HEK293 (cell line): Measurements from ENCODE around the gene INTS6.

Experiments
- CTCF ChIA-PET: fragments of 350-600 bp; formaldehyde crosslinking; extraction: SDS; loops from one replicate; lab custom pipeline; 2021; ENCODE audit warnings: antibody characterized with exemption; lab: Yijun Ruan, JAX
- POLR2A ChIA-PET: fragments of 300-600 bp; formaldehyde crosslinking; extraction: SDS; loops from one replicate; lab custom pipeline; 2020; ENCODE audit warnings: antibody characterized with exemption, inconsistent platforms; lab: Yijun Ruan, JAX
- H3K27ac ChIP-seq: fragments of 200-500 bp; sonication (Bioruptor generic); 2 replicates; pipeline ENCODE4 v1.5.1; 2014; ENCODE audit warnings: low read depth, low read length, control low read depth, inconsistent platforms; ENCODE audit errors: extremely low read depth
- H3K36me3 ChIP-seq, 2 experiments: fragments of 200-500 bp in 1 of 2; sonication (Bioruptor generic) in 1 of 2; 1 replicate in 1 of 2; 2 replicates in 1 of 2; pipeline ENCODE4 v1.5.1; 2014 to 2017; ENCODE audit warnings: inconsistent platforms in 2 of 2, low read length in 2 of 2; ENCODE audit not compliant: control insufficient read depth in 2 of 2, insufficient read depth in 1 of 2
- H3K4me1 ChIP-seq: fragments of 200-500 bp; sonication (Bioruptor generic); 2 replicates; pipeline ENCODE4 v1.5.1; 2014; ENCODE audit warnings: mild to moderate bottlenecking, low read length, inconsistent platforms; ENCODE audit not compliant: control insufficient read depth, insufficient read depth
- H3K4me3 ChIP-seq: 2 replicates; pipeline ENCODE4 v1.5.1; 2011; ENCODE audit warnings: low read depth, mild to moderate bottlenecking, control low read depth, low read length, moderate library complexity
- H3K9me3 ChIP-seq: fragments of 200-500 bp; sonication (Bioruptor generic); 2 replicates; pipeline ENCODE4 v1.5.1; 2014; ENCODE audit warnings: low read depth, low read length, inconsistent platforms; ENCODE audit not compliant: control insufficient read depth, insufficient read depth
- AEBP2 ChIP-seq: fragments of 450-650 bp; formaldehyde crosslinking; IDR thresholded peaks from 2 replicates; pipeline ENCODE4 v1.5.1; 2016; ENCODE audit warnings: missing biosample characterization, missing genetic modification characterization, borderline replicate concordance
- CTCF ChIP-seq: fragments of 450-650 bp; formaldehyde crosslinking; IDR thresholded peaks from 2 replicates; pipeline ENCODE4 v1.5.1; 2016; ENCODE audit warnings: missing biosample characterization, missing genetic modification characterization
- ELK4 ChIP-seq: IDR thresholded peaks from 2 replicates; pipeline ENCODE4 v1.6.1; 2011; ENCODE audit warnings: mild to moderate bottlenecking, low read depth, low read length, borderline replicate concordance
- GLI4 ChIP-seq: fragments of 450-650 bp; formaldehyde crosslinking; IDR thresholded peaks from 2 replicates; pipeline ENCODE4 v1.5.1; 2016; ENCODE audit warnings: missing biosample characterization, missing genetic modification characterization
- GLIS1 ChIP-seq: fragments of 450-650 bp; formaldehyde crosslinking; IDR thresholded peaks from 2 replicates; pipeline ENCODE4 v1.5.1; 2016; ENCODE audit warnings: missing biosample characterization, missing genetic modification characterization
- INSM2 ChIP-seq: fragments of 450-650 bp; formaldehyde crosslinking; IDR thresholded peaks from 2 replicates; pipeline ENCODE4 v1.5.1; 2016; ENCODE audit warnings: missing biosample characterization, missing genetic modification characterization
- OVOL3 ChIP-seq: fragments of 450-650 bp; formaldehyde crosslinking; IDR thresholded peaks from 2 replicates; pipeline ENCODE4 v1.5.1; 2016; ENCODE audit warnings: missing biosample characterization, missing genetic modification characterization
- PRDM10 ChIP-seq: fragments of 450-650 bp; formaldehyde crosslinking; IDR thresholded peaks from 2 replicates; pipeline ENCODE4 v1.5.1; 2016; ENCODE audit warnings: missing biosample characterization, missing genetic modification characterization
- ZBTB6 ChIP-seq: fragments of 450-650 bp; formaldehyde crosslinking; IDR thresholded peaks from 2 replicates; pipeline ENCODE4 v1.5.1; 2017; ENCODE audit warnings: missing biosample characterization, missing genetic modification characterization
- ZBTB8A ChIP-seq: fragments of 450-650 bp; formaldehyde crosslinking; IDR thresholded peaks from 2 replicates; pipeline ENCODE4 v1.5.1; 2016; ENCODE audit warnings: missing biosample characterization, missing genetic modification characterization
- ZNF10 ChIP-seq: fragments of 450-650 bp; formaldehyde crosslinking; IDR thresholded peaks from 2 replicates; pipeline ENCODE4 v1.5.1; 2017; ENCODE audit warnings: missing biosample characterization, missing genetic modification characterization
- ZNF148 ChIP-seq: fragments of 450-650 bp; formaldehyde crosslinking; IDR thresholded peaks from 2 replicates; pipeline ENCODE4 v1.5.0; 2017; ENCODE audit warnings: missing biosample characterization, missing genetic modification characterization, borderline replicate concordance
- ZNF214 ChIP-seq: fragments of 450-650 bp; formaldehyde crosslinking; IDR thresholded peaks from 2 replicates; pipeline ENCODE4 v1.5.1; 2017; ENCODE audit warnings: missing biosample characterization, mild to moderate bottlenecking, missing genetic modification characterization, borderline replicate concordance
- ZNF24 ChIP-seq: fragments of 450-650 bp; formaldehyde crosslinking; IDR thresholded peaks from 2 replicates; pipeline ENCODE4 v1.5.1; 2016; ENCODE audit warnings: missing biosample characterization, missing genetic modification characterization
- ZNF311 ChIP-seq: fragments of 450-650 bp; formaldehyde crosslinking; IDR thresholded peaks from 2 replicates; pipeline ENCODE4 v1.5.1; 2017; ENCODE audit warnings: missing biosample characterization, missing genetic modification characterization, borderline replicate concordance
- ZNF433 ChIP-seq: fragments of 450-650 bp; formaldehyde crosslinking; IDR thresholded peaks from 2 replicates; pipeline ENCODE4 v1.5.1; 2016; ENCODE audit warnings: missing biosample characterization, missing genetic modification characterization, low read depth
- ZNF510 ChIP-seq: fragments of 450-650 bp; formaldehyde crosslinking; IDR thresholded peaks from 2 replicates; pipeline ENCODE4 v1.5.1; 2018; ENCODE audit warnings: mild to moderate bottlenecking, missing genetic modification characterization, missing biosample characterization; ENCODE audit not compliant: insufficient replicate concordance
- ZNF549 ChIP-seq: fragments of 450-650 bp; IDR thresholded peaks from 2 replicates; pipeline ENCODE4 v1.5.1; 2018; ENCODE audit warnings: missing biosample characterization, missing genetic modification characterization, mild to moderate bottlenecking, inconsistent platforms, moderate library complexity
- ZNF626 ChIP-seq: fragments of 450-650 bp; sonication (Bioruptor Pico); formaldehyde crosslinking; IDR thresholded peaks from 2 replicates; pipeline ENCODE4 v1.5.1; 2018; ENCODE audit warnings: missing biosample characterization, missing genetic modification characterization, inconsistent platforms
- ZNF785 ChIP-seq: fragments of 450-650 bp; formaldehyde crosslinking; IDR thresholded peaks from 2 replicates; pipeline ENCODE4 v1.5.1; 2016; ENCODE audit warnings: missing biosample characterization, missing genetic modification characterization
- ZSCAN16 ChIP-seq: fragments of 450-650 bp; formaldehyde crosslinking; IDR thresholded peaks from 2 replicates; pipeline ENCODE4 v1.5.1; 2016; ENCODE audit warnings: missing biosample characterization, missing genetic modification characterization
- ZSCAN23 ChIP-seq: fragments of 450-650 bp; formaldehyde crosslinking; IDR thresholded peaks from 2 replicates; pipeline ENCODE4 v1.5.1; 2016; ENCODE audit warnings: missing biosample characterization, missing genetic modification characterization

The INTS6 gene

GRCh38 chr13:51328488-51328887, 124.3 kb downstream of the INTS6 start:
- no peak overlapping the region for H3K27ac ChIP-seq
- TF ChIP-seq GLI4 (tag by site-specific recombination) (no peak), ZNF24 (tag by site-specific recombination) (no peak), ZNF311 (tag by site-specific recombination) (no peak), ZNF10 (tag by site-specific recombination) (no peak)
- ChIA-PET POLR2A (no interaction called here), CTCF (no interaction called here)
- no peaks in the 10 kb centered on the region for H3K4me1 ChIP-seq
- no peak overlapping the region for H3K4me3 ChIP-seq
- H3K36me3 ChIP-seq, result no peaks in the 10 kb centered on the region
- no peaks in the 10 kb centered on the region for H3K9me3 ChIP-seq

GRCh38 chr13:51327961-51328360, 124.9 kb downstream of the INTS6 start:
- no peaks in the 10 kb centered on the region for H3K4me1 ChIP-seq
- POLR2A ChIA-PET, result no interaction called here
- TF ChIP-seq ZNF510 (tag by site-specific recombination), result no peak
- no peak for TF ChIP-seq AEBP2 (tag by site-specific recombination)
- no peak for TF ChIP-seq INSM2 (tag by site-specific recombination)
- TF ChIP-seq CTCF (tag by site-specific recombination), result no peak
- no peak for TF ChIP-seq ZBTB6 (tag by site-specific recombination)
- TF ChIP-seq ZBTB8A (tag by site-specific recombination), result no peak
- TF ChIP-seq ZNF148 (tag by site-specific recombination), result no peak
- no peak for TF ChIP-seq ELK4
- no peak for TF ChIP-seq ZNF214 (tag by site-specific recombination)
- no peak for TF ChIP-seq ZNF433 (tag by site-specific recombination)
- no peak for TF ChIP-seq ZNF549 (tag by site-specific recombination)
- TF ChIP-seq GLIS1 (tag by site-specific recombination), result no peak
- TF ChIP-seq ZNF626 (tag by site-specific recombination), result no peak
- no peak for TF ChIP-seq ZNF785 (tag by site-specific recombination)
- TF ChIP-seq PRDM10 (tag by site-specific recombination), result no peak
- TF ChIP-seq ZSCAN16 (tag by site-specific recombination), result no peak
- TF ChIP-seq ZSCAN23 (tag by site-specific recombination), result no peak
- no peak for TF ChIP-seq OVOL3 (tag by site-specific recombination)
- no peaks in the 10 kb centered on the region for H3K36me3 ChIP-seq
- no peak overlapping the region for H3K27ac ChIP-seq
- CTCF ChIA-PET, result no interaction called here
- no peak overlapping the region for H3K4me3 ChIP-seq
- H3K9me3 ChIP-seq, result no peaks in the 10 kb centered on the region
